ENCODE results near the gene RGS9BP. TPM values are rescaled to one million over a fixed set of nuclear protein-coding genes. Genes with fewer than 3 reads are reported as not detected.

RGS9BP gene
- total RNA-seq, 1 donor from 2014 or later, result 0.79 TPM

DNA sequence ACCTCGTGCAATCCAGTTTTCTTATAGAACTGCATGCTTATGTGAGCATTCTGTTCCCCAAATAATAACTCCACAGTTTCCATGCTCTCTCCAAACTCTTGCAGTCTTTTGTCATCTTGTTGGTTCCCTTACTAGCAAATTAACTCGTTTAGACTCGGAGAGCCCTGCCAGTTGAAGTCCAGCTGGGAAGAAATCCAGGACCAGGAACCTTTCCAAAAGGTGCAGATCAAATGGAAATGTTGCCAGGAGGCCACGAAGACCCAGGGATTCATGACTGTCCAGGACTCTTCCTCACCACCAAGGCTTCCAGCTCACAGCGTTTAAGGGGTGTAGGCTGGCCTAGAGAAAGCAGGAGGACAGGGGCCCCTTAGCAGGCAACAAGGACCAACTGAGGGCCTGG, 41.8 kb downstream of the RGS9BP start:
- Histone ChIP-seq H3K27me3 (ENCODE audit: control insufficient read depth, insufficient read depth, low read length) (no peaks in the 10 kb centered on the region), H3K4me3 (ENCODE audit: low read depth, low read length) (no peak overlapping the region), H3K36me3 (ENCODE audit: control insufficient read depth, insufficient read depth, low read length) (no peaks in the 10 kb centered on the region)
- no peak for FAIRE-seq
- TF ChIP-seq, protein P1, sequence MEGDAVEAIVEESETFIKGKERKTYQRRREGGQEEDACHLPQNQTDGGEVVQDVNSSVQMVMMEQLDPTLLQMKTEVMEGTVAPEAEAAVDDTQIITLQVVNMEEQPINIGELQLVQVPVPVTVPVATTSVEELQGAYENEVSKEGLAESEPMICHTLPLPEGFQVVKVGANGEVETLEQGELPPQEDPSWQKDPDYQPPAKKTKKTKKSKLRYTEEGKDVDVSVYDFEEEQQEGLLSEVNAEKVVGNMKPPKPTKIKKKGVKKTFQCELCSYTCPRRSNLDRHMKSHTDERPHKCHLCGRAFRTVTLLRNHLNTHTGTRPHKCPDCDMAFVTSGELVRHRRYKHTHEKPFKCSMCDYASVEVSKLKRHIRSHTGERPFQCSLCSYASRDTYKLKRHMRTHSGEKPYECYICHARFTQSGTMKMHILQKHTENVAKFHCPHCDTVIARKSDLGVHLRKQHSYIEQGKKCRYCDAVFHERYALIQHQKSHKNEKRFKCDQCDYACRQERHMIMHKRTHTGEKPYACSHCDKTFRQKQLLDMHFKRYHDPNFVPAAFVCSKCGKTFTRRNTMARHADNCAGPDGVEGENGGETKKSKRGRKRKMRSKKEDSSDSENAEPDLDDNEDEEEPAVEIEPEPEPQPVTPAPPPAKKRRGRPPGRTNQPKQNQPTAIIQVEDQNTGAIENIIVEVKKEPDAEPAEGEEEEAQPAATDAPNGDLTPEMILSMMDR (IDR thresholded peaks at IDR 0.05; ENCODE audit: insufficient read depth, low read length, severe bottlenecking), result no peak
- no peak for DNase-seq (ENCODE audit: low read depth)

DNA sequence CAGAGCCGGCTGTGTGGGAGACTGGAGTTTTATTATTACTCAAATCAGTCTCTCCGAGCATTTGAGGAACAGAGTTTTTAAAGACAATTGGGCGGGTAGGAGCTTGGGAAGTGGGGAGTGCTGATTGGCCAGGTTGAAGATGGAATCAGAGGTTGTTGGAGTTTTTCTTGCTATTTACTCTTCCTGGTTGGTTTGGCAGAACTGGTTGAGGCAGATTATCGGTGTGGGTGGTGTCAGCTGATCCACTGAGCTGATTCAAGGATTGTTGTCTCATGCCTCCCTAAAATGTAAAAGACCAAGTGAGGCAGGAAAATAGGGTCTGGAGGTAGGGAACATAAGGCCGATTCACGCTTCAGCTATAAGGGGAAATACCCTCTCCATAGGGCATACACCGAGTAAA, 42.6 kb downstream of the RGS9BP start:
- DNase-seq (ENCODE audit: low read depth) (peak; percentile 39), FAIRE-seq (peak; percentile 52)
- H3K4me3 ChIP-seq (ENCODE audit: low read depth, low read length), result no peak overlapping the region
- H3K36me3 ChIP-seq (ENCODE audit: control insufficient read depth, insufficient read depth, low read length), result no peaks in the 10 kb centered on the region
- TF ChIP-seq, protein P1 (IDR thresholded peaks at IDR 0.05; ENCODE audit: insufficient read depth, low read length, severe bottlenecking), result no peak
- H3K27me3 ChIP-seq (ENCODE audit: control insufficient read depth, insufficient read depth, low read length), result no peaks in the 10 kb centered on the region

DNA sequence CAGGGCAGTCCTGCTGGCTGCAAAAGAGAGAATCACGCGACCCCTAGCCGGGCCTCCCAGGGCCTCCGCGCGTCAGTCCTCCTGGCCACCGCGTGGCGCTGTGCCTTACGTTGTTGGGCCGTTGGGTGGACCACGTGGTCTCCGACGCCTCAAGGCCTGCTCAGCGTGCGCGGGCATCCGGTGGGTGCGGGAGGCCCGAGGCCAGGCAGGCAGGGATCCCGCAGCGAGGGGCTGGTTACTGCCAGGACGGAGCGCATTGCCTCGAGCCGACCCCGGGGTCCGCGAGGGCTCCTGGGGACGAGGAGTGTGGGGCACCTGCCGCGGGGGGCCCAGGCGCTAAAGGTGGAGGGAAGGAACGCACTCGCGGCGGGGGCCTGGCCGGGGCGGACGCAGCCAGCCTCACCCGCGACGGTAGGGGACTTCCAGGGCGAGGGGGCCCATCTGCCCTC, 44.0 kb downstream of the RGS9BP start, which contains the start of gene TDRD12:
TSS of gene TDRD12 (plus strand) at position 157 of the 449 bp plus-strand sequence. CDS start 306 bp downstream, outside the sequence.
- Histone ChIP-seq H3K36me3 (ENCODE audit: control insufficient read depth, insufficient read depth, low read length) (no peaks in the 10 kb centered on the region), H3K27me3 (ENCODE audit: control insufficient read depth, insufficient read depth, low read length) (no peaks in the 10 kb centered on the region), H3K4me3 (ENCODE audit: low read depth, low read length) (no peak within 1 kb of the TSS)
- no peak for FAIRE-seq
- TF ChIP-seq, protein P1 (IDR thresholded peaks at IDR 0.05; ENCODE audit: insufficient read depth, low read length, severe bottlenecking), result no peak
- no peak for DNase-seq (ENCODE audit: low read depth)

DNA sequence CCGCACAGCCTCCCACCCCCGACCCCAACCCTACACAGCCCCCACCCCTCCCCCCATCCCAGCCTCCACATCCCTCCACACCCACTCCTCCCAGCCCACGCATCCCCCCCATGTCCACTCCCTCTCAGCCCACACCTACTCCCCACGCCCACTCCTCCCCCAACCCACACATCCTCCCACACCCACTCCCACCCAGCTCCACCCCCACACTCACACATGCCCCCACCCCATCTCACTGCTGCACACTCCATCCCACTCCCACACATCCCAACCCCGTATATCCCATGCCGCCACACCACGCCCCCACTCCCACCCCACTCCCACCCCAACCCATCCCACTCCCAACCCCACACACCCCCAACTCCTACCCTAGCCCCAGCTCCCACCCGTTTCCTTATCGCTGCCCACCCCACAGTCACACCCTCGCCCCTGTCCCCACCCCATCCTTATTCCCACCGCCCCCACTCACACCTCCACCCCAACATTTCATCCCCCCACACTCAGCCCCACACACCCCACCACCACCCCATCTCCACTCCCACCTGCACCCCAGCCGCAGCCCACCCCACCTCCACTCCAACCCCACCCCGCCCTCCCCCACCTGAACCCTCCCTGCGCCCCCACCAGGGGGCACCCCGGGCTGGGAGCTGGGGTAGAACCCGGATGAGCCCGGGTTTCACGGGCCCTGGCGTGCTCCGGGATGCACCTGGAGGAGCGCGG, 44.7 kb downstream of the RGS9BP start:
- TF ChIP-seq, protein P1 (IDR thresholded peaks at IDR 0.05; ENCODE audit: insufficient read depth, low read length, severe bottlenecking), result no peak
- Histone ChIP-seq H3K36me3 (ENCODE audit: control insufficient read depth, insufficient read depth, low read length) (no peaks in the 10 kb centered on the region), H3K27me3 (ENCODE audit: control insufficient read depth, insufficient read depth, low read length) (no peaks in the 10 kb centered on the region), H3K4me3 (ENCODE audit: low read depth, low read length) (no peak overlapping the region)
- FAIRE-seq (no peak), DNase-seq (ENCODE audit: low read depth) (no peak)

DNA sequence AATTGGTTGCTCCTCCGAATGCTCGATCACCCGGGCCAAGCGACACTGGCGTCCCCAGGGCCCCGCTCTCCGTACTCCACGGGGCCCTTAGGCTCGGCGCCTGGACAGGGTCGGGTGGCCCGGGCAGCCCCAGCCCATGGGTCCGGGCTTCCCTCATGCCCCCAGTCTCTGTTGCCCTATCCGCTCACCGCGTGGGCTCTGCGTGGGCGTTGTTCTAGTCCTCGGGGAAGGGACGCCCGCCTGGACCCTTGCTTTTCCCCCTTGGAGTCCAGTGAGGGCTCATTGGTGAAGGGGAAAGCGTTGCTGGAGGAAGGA, 45.2 kb downstream of the RGS9BP start:
- Histone ChIP-seq H3K4me3 (ENCODE audit: low read depth, low read length) (no peak overlapping the region), H3K27me3 (ENCODE audit: control insufficient read depth, insufficient read depth, low read length) (no peaks in the 10 kb centered on the region), H3K36me3 (ENCODE audit: control insufficient read depth, insufficient read depth, low read length) (no peaks in the 10 kb centered on the region)
- no peak for DNase-seq (ENCODE audit: low read depth)
- TF ChIP-seq, protein P1 (IDR thresholded peaks at IDR 0.05; ENCODE audit: insufficient read depth, low read length, severe bottlenecking), result no peak
- no peak for FAIRE-seq

Other genes with a start within 250 kb of the RGS9BP start
- gene PDCD5, start 94.7 kb upstream of the RGS9BP start, total RNA-seq, result 131 and 159 TPM in 2 replicates
- 37.6 and 53.3 TPM in 2 replicates for gene ANKRD27, start 668 bp upstream of the RGS9BP start, total RNA-seq
- gene NUDT19, start 16.0 kb downstream of the RGS9BP start, total RNA-seq, result 5.5 and 7.3 TPM in 2 replicates
- 0.13 and 1.6 TPM in 2 replicates for gene TDRD12, start 43.9 kb downstream of the RGS9BP start, total RNA-seq
- gene SLC7A9, start 193.9 kb downstream of the RGS9BP start, total RNA-seq, result under 0.01 and 0.26 TPM in 2 replicates

All from bronchial epithelial cell (primary cell).